ENCODE results near the gene PCP2.

PCP2 gene

GRCh38 chr19:7633698-7634097 lies at the start of gene PCP2:
TSS of gene PCP2 (minus strand) at chr19:7633719. CDS start at chr19:7633457, 262 bp downstream.
- no peak for DNase-seq (ENCODE audit: low spot score)

DNA sequence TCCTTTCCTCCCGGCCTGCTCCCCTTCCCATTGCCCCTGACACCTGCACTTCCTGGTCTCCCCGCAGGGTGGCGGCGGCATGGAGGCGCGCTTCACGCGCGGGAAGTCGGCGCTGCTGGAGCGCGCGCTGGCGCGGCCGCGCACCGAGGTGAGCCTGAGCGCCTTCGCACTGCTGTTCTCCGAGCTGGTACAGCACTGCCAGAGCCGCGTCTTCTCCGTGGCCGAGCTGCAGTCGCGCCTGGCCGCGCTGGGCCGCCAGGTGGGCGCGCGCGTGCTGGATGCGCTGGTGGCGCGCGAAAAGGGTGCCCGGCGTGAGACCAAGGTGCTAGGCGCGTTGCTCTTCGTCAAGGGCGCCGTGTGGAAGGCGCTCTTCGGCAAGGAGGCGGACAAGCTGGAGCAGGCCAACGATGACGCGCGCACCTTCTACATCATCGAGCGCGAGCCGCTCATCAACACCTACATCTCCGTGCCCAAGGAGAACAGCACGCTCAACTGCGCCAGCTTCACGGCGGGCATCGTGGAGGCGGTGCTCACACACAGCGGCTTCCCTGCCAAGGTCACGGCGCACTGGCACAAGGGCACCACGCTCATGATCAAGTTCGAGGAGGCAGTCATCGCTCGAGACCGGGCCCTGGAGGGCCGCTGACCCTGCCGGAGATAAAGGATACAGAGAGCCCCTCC lies 48.8 kb upstream of the PCP2 start:
- DNase-seq (ENCODE audit: low spot score), result no peak

- DNase-seq (ENCODE audit: low spot score), result peak; percentile 84
Measured at GRCh38 chr19:7681340-7682174, 48.0 kb upstream of the PCP2 start.

GRCh38 chr19:7680606-7681339 lies 47.3 kb upstream of the PCP2 start, which contains the start of gene TRAPPC5:
TSS of gene TRAPPC5 (plus strand) at chr19:7680833. CDS start at chr19:7682254, 1,421 bp downstream.
- peak; percentile 90 for DNase-seq (ENCODE audit: low spot score)

DNA sequence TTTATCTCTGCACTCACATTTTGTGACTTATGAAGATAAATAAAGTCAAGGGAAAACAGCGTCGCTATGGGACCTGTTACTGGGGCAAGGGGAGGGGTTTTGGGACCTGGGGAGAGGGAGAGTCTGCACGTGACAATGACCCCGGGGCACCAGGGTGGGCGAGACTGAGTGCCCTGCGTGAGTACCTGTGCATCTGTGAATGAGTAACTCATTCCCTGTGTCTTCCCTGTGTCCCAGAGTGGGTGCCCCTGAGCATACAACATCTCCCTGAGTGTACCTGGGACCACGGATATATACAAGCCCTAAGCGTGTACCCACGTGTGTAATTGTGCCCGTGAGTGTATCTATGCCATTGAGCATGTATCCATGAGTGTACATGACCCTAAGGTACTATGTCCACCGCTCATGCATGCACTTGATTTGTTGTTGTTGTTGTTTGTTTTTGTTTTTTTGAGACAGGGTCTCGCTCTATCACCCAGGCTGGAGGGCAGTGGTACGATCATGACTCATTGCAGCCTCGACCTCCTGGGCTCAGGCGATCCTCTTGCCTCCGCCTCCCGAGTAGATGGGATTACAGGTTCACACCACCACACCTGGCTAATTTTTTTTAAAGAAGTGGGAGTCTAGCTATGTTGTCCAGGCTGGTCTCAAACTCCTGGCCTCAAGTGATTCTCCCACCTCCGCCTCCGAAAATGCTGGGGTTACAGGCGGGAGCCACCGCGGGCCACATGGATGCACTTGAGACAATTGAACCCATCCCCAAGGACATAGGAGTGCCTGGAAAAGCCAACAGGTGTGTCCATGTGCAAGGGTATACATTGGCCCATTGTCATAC lies 46.5 kb upstream of the PCP2 start:
- DNase-seq (ENCODE audit: low spot score), result no peak

GRCh38 chr19:7678971-7679751 lies 45.6 kb upstream of the PCP2 start:
- DNase-seq (ENCODE audit: low spot score), result peak; percentile 70

- no peak for DNase-seq (ENCODE audit: low spot score)
Measured at GRCh38 chr19:7677669-7678311, 44.3 kb upstream of the PCP2 start.

DNA sequence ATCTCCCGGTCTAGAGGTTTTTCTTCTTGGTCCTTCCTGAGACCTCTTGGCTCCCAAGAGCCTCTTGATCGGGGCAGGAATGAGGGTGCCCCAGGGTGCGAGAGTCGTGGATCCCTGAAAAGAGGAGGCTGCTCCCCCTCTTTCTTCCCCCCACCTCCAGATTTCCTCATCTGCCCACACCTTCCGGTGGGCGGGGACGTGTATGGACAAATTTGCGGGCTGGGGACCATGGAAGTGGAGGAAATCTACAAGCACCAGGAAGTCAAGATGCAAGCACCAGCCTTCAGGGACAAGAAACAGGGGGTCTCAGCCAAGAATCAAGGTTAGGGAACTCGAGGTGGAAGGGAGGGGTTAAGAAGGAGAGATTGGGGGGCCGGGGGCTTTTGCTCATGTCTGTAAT lies 43.3 kb upstream of the PCP2 start, which contains the start of gene MCEMP1:
Gene MCEMP1 (plus strand): TSS at position 237 of the 400 bp plus-strand sequence. CDS start 31 bp downstream, at position 268.
- DNase-seq (ENCODE audit: low spot score), result no peak

- no peak for DNase-seq (ENCODE audit: low spot score)
Measured at GRCh38 chr19:7676376-7676775, 42.9 kb upstream of the PCP2 start.

GRCh38 chr19:7674010-7675005 lies 40.8 kb upstream of the PCP2 start:
- DNase-seq (ENCODE audit: low spot score), result peak; percentile 82

GRCh38 chr19:7672522-7672921 lies 39.0 kb upstream of the PCP2 start:
- no peak for DNase-seq (ENCODE audit: low spot score)

DNA sequence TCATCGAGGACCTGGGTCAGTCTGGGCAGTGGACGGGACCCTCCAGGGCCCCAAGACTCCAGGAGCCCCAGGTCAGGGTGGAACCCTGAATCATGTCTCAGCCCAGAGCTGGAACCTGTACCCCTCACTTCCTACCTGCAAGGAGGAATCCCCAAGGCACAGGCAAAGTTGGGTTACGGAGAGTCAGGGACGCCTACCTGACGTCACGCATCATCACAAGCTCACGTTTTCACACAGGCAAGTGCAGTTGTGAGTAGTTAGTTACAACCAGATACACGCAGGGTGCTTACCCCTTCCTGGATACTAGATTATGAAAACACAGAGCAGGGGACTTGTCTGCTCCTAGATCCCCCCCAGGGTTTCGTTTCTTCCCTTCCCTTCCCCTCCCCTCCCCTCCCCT lies 37.3 kb upstream of the PCP2 start:
- no peak for DNase-seq (ENCODE audit: low spot score)

DNA sequence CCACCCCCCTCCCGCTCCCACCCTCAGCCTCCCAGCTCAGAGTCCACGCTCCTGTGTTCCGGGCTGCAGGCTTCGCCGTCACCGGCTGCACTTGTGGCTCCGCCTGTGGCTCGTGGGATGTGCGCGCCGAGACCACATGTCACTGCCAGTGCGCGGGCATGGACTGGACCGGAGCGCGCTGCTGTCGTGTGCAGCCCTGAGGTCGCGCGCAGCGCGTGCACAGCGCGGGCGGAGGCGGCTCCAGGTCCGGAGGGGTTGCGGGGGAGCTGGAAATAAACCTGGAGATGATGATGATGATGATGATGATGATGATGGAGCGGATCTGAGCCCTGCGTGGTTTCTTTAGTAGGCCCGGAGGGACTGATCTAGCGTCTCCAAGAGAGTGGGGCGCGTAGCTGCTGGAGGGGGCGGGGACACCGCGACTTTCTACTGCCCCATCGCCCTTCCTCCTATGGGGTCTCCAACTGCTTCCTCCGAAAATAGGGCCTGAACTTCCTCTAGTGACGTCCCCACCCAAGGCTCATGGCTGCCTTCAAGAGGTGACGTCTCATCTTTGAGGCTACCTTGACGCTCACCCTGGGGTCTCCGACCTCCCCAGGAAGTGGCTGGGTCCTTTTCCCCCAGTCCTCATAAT lies 36.7 kb upstream of the PCP2 start:
- no peak for DNase-seq (ENCODE audit: low spot score)

- no peak for DNase-seq (ENCODE audit: low spot score)
Measured at GRCh38 chr19:7669641-7670040, 36.1 kb upstream of the PCP2 start.

GRCh38 chr19:7668842-7669241 lies 35.3 kb upstream of the PCP2 start, which contains the start of gene RETN:
TSS of gene RETN (plus strand) at chr19:7669049. CDS start at chr19:7669327, 278 bp downstream.
- DNase-seq (ENCODE audit: low spot score), result no peak

DNA sequence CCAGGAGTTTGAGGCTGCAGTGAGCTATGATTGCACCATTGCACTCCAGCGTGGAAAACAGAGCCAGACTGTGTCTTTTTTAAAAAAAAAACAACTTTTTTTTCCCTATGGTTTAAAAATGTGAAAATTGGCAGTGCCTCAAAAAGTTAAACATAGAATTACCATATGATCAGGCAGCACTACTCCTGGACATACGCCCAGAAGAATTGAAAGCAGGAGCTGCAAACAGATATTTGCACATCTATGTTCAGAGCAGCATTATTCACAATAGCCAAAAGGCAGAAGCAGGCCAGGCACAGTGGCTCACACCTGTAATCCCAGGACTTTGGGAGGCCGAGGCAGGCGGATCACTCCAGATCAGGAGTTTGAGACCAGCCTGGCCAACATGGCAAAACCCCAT lies 31.6 kb upstream of the PCP2 start:
- no peak for DNase-seq (ENCODE audit: low spot score)

DNA sequence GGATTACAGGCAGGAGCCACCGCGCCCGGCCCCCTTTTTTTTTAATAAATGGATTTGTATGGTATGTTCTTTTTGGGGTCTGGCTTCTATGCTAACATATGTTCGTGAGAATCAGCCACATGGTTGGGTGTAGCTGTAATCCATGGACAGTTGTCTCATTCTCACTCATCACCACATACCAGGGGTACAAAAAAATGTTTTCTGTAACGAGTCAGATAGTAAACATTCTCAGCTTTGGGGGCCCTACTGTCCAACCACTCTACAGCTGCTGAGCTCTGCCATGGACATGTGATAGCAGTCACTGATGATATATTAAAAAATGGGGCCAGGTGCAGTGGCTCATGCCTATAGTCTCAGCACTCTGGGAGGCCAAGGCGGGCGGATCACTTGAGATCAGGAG lies 30.2 kb upstream of the PCP2 start:
- DNase-seq (ENCODE audit: low spot score), result no peak

DNA sequence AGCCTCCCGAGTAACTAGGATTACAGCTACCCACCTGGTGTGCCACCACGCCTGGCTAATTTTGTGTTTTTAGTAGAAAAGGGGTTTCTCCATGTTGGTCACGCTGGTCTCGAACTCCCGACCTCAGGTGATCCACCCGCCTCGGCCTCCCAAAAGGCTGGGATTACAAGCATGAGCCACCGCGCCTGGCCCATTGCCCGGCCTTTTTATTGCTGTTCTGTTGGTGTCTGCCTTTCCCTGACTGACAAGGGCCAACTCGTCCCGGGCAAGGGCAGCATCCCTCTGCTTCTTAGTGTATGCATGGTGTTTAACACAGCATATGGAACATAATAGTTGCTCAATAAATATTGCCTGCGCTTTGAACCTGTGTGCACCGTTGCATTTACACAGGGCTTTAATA lies 29.1 kb upstream of the PCP2 start:
- DNase-seq (ENCODE audit: low spot score), result no peak
